NCI-H1694 treated with DMSO at 0.1 percent for 48 hours (cell line): ENCODE data around the gene OR5K4.

Experiments used
- DNase-seq: peaks from one replicate; lab custom pipeline; 2025; lab: John Stamatoyannopoulos, UW

OR5K4 gene, protein sequence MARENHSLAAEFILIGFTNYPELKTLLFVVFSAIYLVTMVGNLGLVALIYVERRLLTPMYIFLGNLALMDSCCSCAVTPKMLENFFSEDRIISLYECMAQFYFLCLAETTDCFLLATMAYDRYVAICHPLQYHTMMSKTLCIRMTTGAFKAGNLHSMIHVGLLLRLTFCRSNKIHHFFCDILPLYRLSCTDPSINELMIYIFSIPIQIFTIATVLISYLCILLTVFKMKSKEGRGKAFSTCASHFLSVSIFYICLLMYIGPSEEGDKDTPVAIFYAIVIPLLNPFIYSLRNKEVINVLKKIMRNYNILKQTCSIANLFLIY

DNA sequence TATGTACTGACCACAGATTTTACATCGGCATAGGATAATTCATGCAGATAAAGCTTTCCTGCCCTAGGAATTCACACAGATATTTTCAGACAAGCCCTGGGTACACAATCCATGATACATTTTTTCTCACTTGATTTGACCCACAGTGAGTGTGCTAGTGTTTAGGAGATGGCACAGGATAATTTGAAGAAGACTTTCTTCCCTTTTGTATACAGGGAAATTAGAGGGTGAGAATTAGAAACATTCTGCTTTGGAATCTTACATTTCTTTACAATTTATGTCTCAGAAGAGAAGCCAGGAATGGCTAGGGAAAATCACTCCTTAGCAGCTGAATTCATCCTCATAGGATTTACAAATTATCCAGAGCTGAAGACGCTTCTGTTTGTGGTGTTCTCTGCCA is at the start of gene OR5K4:
OR5K4 (plus strand) TSS at position 301 of the 400 bp plus-strand sequence; CDS start at position 301, 0 bp downstream.
- no peak for DNase-seq

DNA sequence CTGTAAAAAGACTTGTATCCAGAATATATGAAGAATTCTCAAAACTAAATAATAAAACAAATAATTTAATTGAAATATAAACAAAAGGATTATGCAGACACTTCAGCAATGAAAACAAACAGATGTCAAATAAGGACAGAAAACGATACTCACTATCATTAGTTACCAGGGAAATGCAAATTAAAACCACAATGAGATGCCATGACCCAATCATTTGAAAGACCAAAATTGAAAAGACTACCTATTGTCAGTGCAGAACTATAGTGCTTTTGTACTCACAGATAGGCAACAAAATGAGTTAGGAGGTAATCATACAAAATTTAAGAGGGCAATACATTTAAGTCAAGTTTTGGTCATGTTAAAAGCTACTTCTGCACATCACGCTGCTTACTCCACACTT is 31.6 kb upstream of the OR5K4 start:
- DNase-seq, result no peak

DNA sequence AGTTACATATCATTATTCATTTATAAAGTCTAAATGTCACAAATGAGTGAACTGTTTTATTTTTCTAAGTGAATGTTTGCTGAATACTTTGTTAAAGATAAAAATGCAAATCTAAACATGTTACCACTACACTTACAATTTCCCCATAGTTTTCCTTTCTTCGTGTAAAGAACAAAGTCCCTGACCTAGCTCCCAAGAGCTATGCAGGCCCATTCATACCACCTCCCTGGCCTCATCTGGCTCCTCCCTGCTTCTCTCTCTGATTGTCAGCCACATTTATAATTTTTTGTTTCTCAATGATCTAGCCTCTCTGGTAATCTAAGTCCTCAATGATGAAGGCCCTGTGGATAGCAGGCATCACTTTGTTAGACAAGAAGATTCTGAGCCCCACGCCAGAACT is 31.0 kb upstream of the OR5K4 start:
- DNase-seq, result no peak

DNA sequence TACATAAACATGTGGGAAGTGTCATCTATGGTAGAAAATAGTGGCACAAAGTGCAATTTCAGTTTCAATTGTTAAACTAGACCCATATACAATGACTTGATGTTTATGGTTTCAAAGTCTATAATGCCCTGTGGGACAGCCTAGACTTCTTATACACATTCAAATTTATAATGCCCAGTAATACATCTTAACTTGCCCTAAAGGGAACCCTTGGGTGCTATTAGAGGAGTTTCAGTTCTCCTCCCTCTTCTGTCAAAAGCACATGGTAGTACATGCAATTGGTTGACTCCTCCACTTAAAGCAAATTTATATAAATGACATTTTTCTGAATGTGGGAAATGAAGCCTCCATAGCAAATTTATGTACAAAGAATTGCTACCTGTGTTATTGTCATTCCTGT is 30.2 kb upstream of the OR5K4 start:
- DNase-seq, result no peak

DNA sequence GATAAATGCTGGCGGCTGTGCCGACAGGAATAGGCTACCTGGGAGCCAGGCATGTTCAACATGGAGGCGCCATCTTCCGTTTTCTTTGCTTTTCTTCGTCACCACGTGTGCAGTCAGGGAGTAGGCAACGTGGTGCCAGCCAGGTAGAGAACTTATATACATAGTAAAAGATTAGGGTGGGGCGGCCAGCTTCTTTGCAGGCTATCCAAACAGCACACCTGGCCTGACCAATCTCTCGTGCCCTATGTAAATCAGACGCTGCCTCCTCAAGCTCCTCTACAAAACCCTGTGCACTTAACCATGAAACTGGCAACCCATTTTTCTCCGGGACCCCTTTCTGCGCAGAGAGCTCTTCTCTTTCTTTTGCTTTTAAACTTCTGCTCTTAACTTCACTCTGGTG is 28.6 kb upstream of the OR5K4 start:
- no peak for DNase-seq

DNA sequence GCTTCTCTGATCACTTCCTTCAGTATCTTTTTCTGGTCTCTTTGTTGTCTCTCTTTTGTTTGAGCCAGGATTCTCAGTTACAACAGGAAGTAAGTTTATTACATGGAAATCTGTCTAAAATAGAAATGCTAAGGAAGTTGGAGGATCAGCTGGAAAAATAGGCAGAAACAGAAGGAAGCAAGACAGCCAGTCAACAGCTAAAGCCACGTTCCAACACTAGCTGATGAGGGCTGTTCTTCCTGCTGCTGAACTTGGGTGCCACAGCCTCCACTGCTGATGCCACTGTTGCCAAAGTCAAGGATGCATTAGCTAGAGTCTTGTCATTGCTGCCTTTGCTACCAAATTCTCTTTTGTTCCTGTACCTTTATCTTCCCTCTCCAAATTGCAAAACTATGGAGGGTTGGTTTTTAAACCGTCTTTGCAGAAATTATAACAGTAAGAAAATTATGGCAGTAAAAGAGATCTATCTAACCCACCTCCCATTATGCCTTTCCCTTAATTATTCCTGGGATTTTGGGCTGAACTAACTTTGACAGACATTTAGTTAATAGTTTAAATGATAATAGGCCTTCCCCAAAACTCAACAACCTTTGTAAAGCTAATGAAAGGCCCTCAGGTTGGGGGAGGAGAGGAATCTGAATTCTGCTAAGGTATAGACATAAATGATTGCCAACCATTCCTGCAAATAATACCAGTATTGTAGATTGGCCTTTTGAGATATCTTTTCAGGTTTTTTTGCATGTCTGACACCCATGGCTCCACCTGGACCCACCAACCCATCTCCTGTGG is 27.4 kb upstream of the OR5K4 start:
- no peak for DNase-seq

DNA sequence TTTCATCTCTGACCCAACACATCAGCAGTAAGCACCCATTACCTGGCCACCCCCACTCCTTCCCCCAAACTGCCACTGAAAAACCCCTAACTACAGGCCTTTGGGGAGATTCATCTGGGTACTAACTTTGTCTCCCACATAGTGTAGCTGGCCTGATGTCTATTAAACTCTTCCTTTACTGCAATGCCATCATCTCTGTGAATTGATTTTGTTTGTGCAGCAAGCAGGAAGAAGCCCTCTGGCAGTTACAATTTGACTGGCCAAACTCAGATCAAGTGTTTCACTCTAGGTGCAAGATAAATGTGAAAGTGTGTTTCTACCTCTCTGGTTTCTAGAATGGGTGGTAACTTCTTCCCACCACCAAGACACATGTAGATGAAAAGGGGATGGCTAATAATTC is 26.7 kb upstream of the OR5K4 start:
- no peak for DNase-seq

DNA sequence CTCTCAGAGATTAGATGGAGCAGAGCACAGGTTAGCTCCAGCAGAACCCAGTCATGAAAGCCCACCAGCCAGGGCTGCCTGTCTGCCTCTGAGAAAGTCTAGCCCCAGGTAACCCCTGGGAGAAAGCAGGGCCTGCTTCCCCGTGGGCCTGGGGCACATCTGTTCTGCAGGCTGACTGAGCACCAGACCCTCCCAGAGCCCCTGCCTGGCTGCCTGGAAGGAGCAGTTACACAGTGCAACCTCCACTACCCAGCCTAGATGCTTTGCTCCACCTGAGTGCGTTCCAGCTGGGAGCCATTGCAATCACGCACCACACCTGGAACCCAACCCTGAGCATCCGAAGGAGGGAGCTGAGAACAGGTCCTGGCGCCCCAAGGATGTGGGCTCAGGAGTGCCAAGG is 24.7 kb upstream of the OR5K4 start:
- DNase-seq, result no peak

DNA sequence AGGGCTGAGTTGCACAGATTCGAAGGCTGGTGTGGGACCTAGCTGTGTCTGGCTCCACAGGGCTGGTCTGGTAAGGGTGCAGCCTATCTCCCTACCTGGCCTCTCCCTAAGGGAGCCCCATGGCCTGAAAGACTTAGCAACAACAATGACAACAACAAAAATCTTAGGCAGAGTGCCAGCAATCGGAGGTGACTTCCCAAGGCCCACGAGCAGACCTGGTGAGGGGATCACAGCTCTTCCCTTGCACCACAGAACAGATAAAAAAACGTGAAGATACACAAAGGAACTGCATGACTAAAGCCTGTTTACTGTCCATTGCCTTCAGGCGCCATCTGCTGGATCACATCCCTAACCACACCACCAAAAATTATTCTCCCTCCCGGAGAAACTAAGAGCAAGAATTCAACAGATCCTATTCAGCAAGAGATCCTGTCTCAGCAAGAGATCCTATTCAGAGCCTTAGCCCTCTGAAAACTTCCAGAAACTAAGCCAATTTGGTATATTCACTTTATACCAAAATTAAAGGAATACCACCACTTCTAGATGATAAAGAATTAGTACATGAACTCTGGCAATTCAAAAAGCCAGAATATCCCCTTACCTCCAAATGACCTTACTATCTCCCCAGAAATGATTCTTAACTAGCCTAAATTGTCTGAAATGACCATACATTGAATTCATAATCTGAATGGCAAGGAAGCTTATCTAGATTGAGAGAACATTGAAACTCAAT is 24.1 kb upstream of the OR5K4 start:
- DNase-seq, result peak; percentile 24

DNA sequence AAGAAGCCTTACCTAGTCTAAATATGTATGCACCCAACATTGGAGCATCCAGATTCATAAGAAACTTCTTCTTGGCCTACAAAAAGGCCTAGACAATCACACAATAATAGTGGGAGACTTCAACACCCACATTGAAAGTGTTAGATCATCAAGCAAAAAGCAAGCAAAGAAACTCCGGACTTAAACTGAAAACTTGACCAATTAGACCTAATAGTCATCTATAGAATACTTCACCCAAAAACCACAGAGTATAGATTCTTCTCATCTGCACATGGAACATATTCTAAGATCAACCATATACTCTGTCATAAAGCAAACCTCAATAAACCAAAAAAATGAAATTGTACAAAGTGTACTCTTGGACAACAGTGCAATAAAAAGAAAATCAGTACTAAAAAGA is 22.3 kb upstream of the OR5K4 start:
- no peak for DNase-seq

DNA sequence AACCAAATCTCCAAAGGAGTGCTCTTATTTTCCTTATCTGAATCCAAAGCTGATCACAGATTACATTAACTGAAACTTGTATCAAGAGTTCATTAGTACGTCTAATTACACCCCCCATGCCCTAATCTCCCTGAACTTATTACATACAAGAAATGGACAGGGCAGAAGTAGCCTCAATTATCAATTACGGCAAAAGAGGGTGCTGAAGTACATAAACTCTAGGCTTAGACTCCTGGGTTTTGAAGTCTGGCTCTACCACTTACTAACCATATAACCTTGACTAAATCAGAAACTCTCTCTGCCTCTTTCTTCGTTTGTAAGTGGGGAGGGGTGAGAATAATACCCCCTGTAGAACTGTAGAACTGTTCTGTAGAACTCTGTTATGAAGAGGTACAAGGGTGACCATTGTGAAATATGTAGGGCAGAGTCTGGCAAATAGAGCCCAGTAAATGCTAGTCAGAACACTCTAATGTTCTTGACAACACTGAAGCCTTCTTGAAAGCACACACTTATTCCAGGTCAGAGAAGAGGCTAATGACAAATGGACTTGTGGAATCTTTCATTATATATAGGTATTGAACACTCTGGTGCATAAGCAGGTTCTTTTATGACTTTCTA is 19.6 kb upstream of the OR5K4 start:
- no peak for DNase-seq

DNA sequence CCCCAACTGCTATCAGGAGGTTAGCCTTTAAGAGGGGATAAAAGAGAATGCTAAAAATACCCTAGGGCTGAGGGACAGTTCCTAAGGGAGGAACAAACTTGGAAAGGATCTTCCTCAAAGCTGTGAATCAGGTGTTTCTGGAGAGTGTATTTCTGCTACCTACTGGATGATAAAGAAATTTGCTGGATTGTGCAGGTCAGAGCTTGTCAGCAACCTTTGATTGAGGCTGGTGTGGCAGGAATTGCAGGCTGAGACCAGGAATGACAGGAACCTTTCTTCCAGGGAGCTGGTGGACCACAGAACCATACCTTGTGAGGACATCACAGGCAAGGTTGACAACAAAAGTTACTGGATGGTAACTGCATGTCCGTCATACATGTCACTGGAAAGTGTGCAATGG is 14.6 kb upstream of the OR5K4 start:
- no peak for DNase-seq

DNA sequence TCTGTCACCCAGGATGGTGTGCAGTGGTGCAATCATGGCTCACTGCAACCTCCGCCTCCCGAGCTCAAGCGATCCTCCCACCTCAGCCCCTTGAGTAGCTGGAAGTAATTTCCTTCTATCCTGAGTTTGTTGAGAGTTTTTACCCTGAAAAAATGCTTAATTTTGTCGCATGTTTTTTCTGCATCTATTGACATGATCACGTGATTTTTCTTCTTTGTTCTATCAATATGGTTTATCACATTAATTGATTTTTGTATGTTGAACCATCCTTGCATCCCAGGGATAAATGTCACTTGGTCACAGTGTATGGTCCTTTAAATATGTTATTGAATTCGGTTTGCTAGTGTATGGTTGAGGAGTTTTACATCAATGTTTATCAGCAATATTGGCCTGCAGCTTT is 11.9 kb upstream of the OR5K4 start:
- no peak for DNase-seq

DNA sequence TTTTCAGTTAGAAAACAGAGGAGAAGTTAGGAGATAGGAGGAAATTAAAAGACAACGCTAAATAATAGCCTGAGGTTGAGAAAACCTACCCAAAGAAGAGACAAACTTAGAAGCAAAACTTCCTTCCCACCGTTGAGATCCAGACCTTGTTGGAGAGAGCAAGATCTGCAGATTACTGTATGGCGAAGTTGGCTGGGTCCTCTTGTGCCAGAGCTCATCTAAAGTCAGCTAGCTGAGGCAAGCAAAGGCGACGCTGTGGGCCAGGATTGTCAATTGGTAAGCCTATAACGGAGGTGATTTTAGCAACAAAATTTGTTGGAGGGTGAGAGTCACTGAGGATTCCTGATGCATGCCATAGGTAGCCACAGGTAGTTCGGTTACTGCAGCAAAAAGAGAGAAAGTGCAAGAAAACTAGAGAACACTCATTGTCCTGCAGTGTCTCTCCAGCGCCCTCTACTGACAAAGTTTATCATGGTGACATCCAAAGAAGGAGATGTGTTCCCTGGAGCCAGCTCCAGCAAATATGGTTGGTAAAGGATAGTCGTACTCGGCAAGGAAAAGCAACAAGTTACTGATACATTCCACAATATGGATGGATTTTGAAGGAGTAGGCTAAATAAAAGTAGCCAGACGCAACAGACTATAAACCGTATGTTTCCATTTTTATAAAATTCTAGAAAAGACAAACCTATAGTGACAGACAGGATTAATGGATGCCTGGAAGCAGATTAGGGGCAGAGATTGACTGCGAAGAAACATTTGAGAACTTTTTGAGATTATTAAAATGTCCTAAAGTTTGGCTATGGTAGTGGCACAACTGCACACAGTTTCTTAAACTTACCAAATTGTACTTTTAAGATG is 9.8 kb upstream of the OR5K4 start:
- DNase-seq, result peak; percentile 17

DNA sequence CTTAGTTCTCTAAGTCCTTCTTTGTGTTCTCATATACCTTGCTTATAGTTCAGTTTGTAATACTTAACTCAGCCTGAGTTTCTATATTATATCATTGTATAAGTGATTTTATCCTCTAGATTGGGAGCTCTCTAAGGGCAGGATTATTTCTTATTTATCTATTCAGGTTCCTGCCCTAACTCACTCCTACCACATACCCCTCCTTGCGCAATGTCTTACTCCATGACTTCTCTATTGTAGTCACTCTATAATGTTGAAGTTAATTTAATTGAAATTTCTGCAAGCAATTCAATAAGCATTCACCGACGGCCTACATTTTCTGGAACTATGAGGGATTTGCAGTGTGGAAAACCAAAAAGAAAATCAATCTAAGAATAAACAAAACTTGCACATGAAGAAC is 3.6 kb upstream of the OR5K4 start:
- no peak for DNase-seq

DNA sequence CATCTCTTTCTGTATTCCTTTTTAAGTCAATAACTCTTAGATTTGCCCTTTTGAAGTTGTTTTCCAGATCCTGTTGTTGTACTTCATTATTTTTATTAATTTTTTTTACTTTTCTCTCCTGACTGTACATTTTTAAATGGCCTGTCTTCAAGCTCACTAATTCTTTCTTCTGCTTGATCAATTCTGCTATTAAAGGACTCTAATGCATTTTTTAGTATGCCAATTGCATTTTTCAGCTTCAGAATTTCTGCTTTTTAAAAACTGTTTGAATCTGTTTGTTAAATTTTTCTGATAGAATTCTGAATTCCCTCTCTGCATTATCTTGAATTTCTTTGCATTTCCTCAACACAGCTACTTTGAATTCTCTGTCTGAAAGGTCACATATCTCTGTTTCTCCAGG is 5.6 kb downstream of the OR5K4 start:
- DNase-seq, result no peak

DNA sequence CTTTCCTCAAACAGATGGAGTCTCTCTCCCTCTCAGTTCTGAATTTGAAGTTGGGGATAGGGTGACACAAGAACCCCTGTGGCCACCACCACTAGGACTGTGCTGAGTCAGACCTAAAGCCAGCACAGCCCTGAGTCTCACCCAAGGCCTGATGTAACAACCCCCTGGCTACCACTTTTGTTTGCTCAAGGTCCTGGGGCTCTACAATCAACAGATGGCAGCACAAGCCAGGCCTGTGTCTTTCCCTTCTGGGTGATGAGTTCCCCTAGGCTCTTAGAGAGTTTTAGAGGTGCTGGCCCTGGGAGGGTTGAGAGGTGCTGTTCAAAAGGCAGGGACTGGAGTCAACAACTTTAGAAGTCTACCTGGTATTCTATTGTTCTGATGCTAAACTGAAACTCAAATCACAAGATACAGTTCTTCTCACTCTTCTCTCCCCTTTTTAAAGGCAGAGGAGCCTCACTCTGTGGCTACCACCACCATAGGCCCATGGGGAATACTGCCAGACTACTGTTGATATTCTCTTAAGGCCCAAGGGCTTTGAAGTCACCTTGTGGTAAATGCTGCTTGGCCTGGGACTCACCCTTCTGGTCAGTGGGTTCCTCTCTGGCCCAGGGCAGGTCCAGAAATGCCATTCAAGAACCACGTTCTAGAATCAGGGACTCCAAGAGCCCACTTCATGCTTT is 6.5 kb downstream of the OR5K4 start:
- DNase-seq, result no peak

DNA sequence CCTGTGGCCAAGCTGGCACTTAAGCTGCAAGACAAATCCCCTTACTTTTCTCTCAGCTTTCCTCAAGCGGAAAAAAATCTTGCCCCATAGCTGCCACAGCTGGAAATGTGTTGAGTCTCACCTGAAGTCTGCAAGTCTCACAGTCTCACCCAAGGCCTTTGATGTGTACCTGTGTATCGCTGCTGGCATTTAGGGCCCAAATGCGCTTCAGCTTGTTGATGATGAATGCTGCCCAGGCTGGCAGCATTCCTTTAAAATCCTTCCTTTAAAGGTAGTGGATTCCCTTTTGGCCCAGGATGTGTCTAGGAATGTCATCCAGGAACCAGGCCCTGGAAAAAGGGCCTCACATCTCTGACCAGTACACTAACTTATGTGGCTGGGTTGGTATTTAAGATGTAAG is 7.0 kb downstream of the OR5K4 start:
- DNase-seq, result no peak

DNA sequence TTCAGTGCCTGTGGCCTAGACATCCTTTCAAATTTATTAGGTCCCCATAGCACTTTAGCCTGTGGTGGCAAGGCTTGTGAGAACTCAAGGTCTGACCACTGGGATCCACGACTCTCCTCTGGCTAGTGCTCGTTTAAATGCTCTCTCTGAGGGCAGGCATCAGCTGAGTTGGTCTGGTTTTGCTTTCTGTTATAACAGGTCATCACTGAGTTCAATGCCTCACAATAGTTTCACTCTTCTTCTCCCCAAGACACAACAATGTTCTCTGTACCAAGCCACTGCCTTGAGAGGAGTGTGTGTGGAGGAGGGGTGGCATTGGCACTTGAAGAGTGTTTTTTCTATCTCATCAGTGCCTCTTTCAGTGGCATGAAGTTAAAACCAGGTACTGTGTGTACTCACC is 7.6 kb downstream of the OR5K4 start:
- no peak for DNase-seq

DNA sequence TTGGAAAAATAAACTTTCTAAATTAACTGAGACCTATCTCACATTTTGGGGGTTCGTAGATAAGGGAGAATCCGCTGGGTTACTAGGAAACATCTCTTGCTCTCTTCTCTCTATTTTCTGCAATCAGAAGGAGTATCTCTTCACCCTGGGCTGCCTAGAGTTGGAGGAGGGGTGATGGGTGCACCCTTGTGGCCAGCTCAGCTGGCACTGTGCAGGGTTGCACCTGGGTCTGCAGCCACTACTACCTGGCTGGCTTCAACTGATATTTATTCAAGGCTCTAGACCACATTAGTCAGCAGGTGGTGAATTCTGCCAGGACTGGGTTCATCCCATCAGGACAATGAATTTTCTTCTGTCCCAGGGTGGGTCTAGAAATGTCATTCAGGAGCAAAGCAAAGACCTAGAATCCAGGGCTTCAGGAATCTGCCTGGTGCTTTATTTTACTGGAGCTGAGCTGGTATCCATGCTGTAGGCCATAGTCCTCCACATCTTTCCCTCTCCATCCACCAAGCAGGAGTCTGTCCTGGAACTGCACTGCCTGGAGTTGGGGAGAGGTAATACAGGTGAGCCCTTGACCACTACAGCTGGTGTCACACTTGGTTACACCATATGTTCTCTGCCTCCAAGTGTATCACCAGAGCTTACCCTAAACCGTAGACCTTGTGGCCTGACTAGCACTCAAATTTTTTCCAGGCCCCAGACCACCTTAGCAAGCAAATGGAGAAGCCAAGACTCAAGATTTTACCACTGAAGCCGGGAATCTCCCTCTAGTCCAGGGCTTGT is 14.0 kb downstream of the OR5K4 start:
- no peak for DNase-seq
